Medulla oblongata (tissue), 1 donor: ENCODE data around the gene POLDIP3.
"Not testable (repeated sequence)": the region's sequence is repeated elsewhere in the genome, so short reads cannot be mapped to it uniquely, and the experiment has no call there.

Experiments
- DNase-seq: peaks from one replicate; pipeline ENCODE4 v3.0.0-alpha.2; 2015; ENCODE audit errors: extremely low spot score

The POLDIP3 gene

GRCh38 chr22:42586381-42586780 is 28.3 kb downstream of the POLDIP3 start:
- DNase-seq, result no peak

GRCh38 chr22:42585096-42585495 is 29.6 kb downstream of the POLDIP3 start:
- no peak for DNase-seq

GRCh38 chr22:42584364-42584940 is 30.2 kb downstream of the POLDIP3 start:
- DNase-seq, result no peak

- no peak for DNase-seq
Measured at GRCh38 chr22:42582987-42583386, 31.7 kb downstream of the POLDIP3 start.

- DNase-seq, result peak; percentile 72
Measured at GRCh38 chr22:42581762-42582716, 32.6 kb downstream of the POLDIP3 start.

GRCh38 chr22:42581194-42581761 is 33.4 kb downstream of the POLDIP3 start:
- not testable (repeated sequence) for DNase-seq

GRCh38 chr22:42580040-42580439 is 34.6 kb downstream of the POLDIP3 start:
- DNase-seq, result not testable (repeated sequence)

- DNase-seq, result no peak
Measured at GRCh38 chr22:42577623-42578240, 37.0 kb downstream of the POLDIP3 start.

GRCh38 chr22:42577141-42577540 is 37.5 kb downstream of the POLDIP3 start:
- DNase-seq, result not testable (repeated sequence)

GRCh38 chr22:42575996-42576574 is 38.6 kb downstream of the POLDIP3 start:
- not testable (repeated sequence) for DNase-seq

- not testable (repeated sequence) for DNase-seq
Measured at GRCh38 chr22:42574468-42574867, 40.2 kb downstream of the POLDIP3 start.

GRCh38 chr22:42574046-42574445 is 40.6 kb downstream of the POLDIP3 start:
- DNase-seq, result not testable (repeated sequence)

GRCh38 chr22:42571068-42571467 is 43.6 kb downstream of the POLDIP3 start:
- DNase-seq, result not testable (repeated sequence)

- not testable (repeated sequence) for DNase-seq
Measured at GRCh38 chr22:42570580-42570979, 44.1 kb downstream of the POLDIP3 start.

- not testable (repeated sequence) for DNase-seq
Measured at GRCh38 chr22:42567950-42568349, 46.7 kb downstream of the POLDIP3 start.

GRCh38 chr22:42565956-42566355 is 48.7 kb downstream of the POLDIP3 start:
- DNase-seq, result no peak

GRCh38 chr22:42564699-42565098 is 50.0 kb downstream of the POLDIP3 start:
- no peak for DNase-seq

- DNase-seq, result not testable (repeated sequence)
Measured at GRCh38 chr22:42563943-42564342, 50.7 kb downstream of the POLDIP3 start.

- DNase-seq, result no peak
Measured at GRCh38 chr22:42562684-42563083, 52.0 kb downstream of the POLDIP3 start.

GRCh38 chr22:42562279-42562678 is 52.4 kb downstream of the POLDIP3 start:
- no peak for DNase-seq

GRCh38 chr22:42561856-42562255 is 52.8 kb downstream of the POLDIP3 start:
- DNase-seq, result no peak

- DNase-seq, result no peak
Measured at GRCh38 chr22:42560781-42561180, 53.9 kb downstream of the POLDIP3 start.
